ENCODE measurements around the gene RFC2. TPM values are rescaled to one million over a fixed set of nuclear protein-coding genes. Genes with fewer than 3 reads are reported as not detected.

Gene RFC2
- total RNA-seq, 2 experiments from 2014 or later: 52.5 to 55.9 TPM

- CTCF ChIA-PET: no interaction called here
- peaks cover 22% of the 10 kb centered on the region for H3K4me1 Mint-ChIP-seq
- no peak overlapping the region for H3K27ac Mint-ChIP-seq
- DNase-seq: no peak
- H3K36me3 Mint-ChIP-seq (ENCODE audit: low read depth): no peaks in the 10 kb centered on the region
- no peaks in the 10 kb centered on the region for H3K9me3 Mint-ChIP-seq
- peaks cover 42% of the 10 kb centered on the region for H3K27me3 Mint-ChIP-seq
- H3K4me3 Mint-ChIP-seq: peak overlapping the region; percentile 21
- POLR2A ChIA-PET: interaction anchor here (0.7 to 2.1 kb wide), 5 partner anchors 14 to 116 kb away, joined by 3 to 7 read pairs (median 3); partner anchors contain the start of gene EIF4H
These were observed 35.7 kb upstream of the RFC2 start for GRCh38 chr7:74289659-74290552.

- Mint-ChIP-seq H3K9me3 (no peaks in the 10 kb centered on the region), H3K27ac (no peak within 1 kb of the TSS), H3K27me3 (peaks cover 38% of the 10 kb centered on the region), H3K36me3 (ENCODE audit: low read depth) (no peaks in the 10 kb centered on the region), H3K4me3 (peak within 1 kb of the TSS; percentile 71), H3K4me1 (peaks cover 22% of the 10 kb centered on the region)
- ChIA-PET CTCF (interaction anchor here (1.9 kb wide), 1 partner anchor 13 kb away, joined by 6 read pairs; no protein-coding TSS in a partner anchor), POLR2A (interaction anchor here (0.8 to 2.1 kb wide), 5 partner anchors 10 to 52 kb away, joined by 3 to 7 read pairs (median 4); partner anchors contain the start of gene RFC2)
- DNase-seq: peak; percentile 81
These were observed 34.9 kb upstream of the RFC2 start, which contains the start of gene CLIP2 for GRCh38 chr7:74289018-74289658. Gene CLIP2 (plus strand): TSS chr7:74289407. CDS start chr7:74317547, 28,140 bp downstream.

GRCh38 chr7:74288034-74288881 is 34.1 kb upstream of the RFC2 start:
- POLR2A ChIA-PET: interaction anchor here (0.8 to 2.1 kb wide), 5 partner anchors 9 to 51 kb away, joined by 3 to 7 read pairs (median 4); partner anchors contain the start of gene RFC2
- Mint-ChIP-seq H3K27me3 (peaks cover 36% of the 10 kb centered on the region), H3K4me1 (peaks cover 18% of the 10 kb centered on the region)

GRCh38 chr7:74287303-74288033 is 33.3 kb upstream of the RFC2 start:
- POLR2A ChIA-PET: interaction anchor here (1.3 to 2.1 kb wide), 3 partner anchors 8 to 33 kb away, joined by 4 to 7 read pairs (median 4); partner anchors contain the start of gene RFC2
- no peaks in the 10 kb centered on the region for H3K36me3 Mint-ChIP-seq (ENCODE audit: low read depth)
- H3K27me3 Mint-ChIP-seq: peaks cover 35% of the 10 kb centered on the region
- H3K4me1 Mint-ChIP-seq: peaks cover 17% of the 10 kb centered on the region
- no peaks in the 10 kb centered on the region for H3K9me3 Mint-ChIP-seq
- DNase-seq: no peak
- no peak overlapping the region for H3K4me3 Mint-ChIP-seq
- H3K27ac Mint-ChIP-seq: no peak overlapping the region
- CTCF ChIA-PET: interaction anchor here (0.7 to 1.9 kb wide), 5 partner anchors 12 to 113 kb away, joined by 3 to 6 read pairs (median 4); no protein-coding TSS in a partner anchor

More at GRCh38 chr7:74288034-74288881, 34.1 kb upstream of the RFC2 start:
- Mint-ChIP-seq H3K9me3 (no peaks in the 10 kb centered on the region), H3K4me3 (peak overlapping the region; percentile 71), H3K36me3 (ENCODE audit: low read depth) (no peaks in the 10 kb centered on the region), H3K27ac (no peak overlapping the region)
- CTCF ChIA-PET: interaction anchor here (0.9 to 1.9 kb wide), 4 partner anchors 13 to 81 kb away, joined by 3 to 6 read pairs (median 4); no protein-coding TSS in a partner anchor
- DNase-seq: no peak

DNA sequence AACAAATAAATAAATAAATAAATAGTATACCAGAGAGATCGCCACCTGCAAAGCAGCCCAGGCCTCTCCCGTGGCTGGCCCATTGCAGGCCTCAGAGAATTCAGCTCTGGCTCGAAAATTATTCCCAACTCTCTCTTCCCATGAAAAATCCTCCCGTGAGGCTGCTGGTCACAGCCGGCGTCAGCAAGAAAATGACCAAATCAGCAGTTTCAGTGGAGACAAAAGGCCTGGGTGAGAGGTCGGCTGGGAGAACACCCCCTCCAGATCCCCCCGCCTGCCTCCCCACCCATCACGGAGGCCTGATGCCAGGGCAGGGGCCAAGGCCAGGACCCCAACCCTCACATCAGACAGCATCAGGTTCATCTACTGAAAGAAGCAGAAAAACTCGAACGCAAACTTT is 31.9 kb upstream of the RFC2 start:
- Mint-ChIP-seq H3K27ac (no peak overlapping the region), H3K36me3 (ENCODE audit: low read depth) (no peaks in the 10 kb centered on the region), H3K4me3 (no peak overlapping the region), H3K4me1 (peaks cover 17% of the 10 kb centered on the region), H3K27me3 (peaks cover 26% of the 10 kb centered on the region), H3K9me3 (no peaks in the 10 kb centered on the region)
- DNase-seq: no peak
- ChIA-PET CTCF (interaction anchor here (2.2 kb wide), 1 partner anchor 80 kb away, joined by 7 read pairs; no protein-coding TSS in a partner anchor), POLR2A (no interaction called here)

GRCh38 chr7:74284781-74285259 is 30.6 kb upstream of the RFC2 start:
- Mint-ChIP-seq H3K4me1 (peaks cover 13% of the 10 kb centered on the region), H3K36me3 (ENCODE audit: low read depth) (no peaks in the 10 kb centered on the region), H3K9me3 (no peaks in the 10 kb centered on the region), H3K27ac (no peak overlapping the region), H3K4me3 (no peak overlapping the region), H3K27me3 (peaks cover 19% of the 10 kb centered on the region)
- DNase-seq: no peak
- POLR2A ChIA-PET: no interaction called here
- CTCF ChIA-PET: interaction anchor here (0.5 to 2.2 kb wide), 3 partner anchors 12 to 115 kb away, joined by 3 to 7 read pairs (median 4); no protein-coding TSS in a partner anchor

DNA sequence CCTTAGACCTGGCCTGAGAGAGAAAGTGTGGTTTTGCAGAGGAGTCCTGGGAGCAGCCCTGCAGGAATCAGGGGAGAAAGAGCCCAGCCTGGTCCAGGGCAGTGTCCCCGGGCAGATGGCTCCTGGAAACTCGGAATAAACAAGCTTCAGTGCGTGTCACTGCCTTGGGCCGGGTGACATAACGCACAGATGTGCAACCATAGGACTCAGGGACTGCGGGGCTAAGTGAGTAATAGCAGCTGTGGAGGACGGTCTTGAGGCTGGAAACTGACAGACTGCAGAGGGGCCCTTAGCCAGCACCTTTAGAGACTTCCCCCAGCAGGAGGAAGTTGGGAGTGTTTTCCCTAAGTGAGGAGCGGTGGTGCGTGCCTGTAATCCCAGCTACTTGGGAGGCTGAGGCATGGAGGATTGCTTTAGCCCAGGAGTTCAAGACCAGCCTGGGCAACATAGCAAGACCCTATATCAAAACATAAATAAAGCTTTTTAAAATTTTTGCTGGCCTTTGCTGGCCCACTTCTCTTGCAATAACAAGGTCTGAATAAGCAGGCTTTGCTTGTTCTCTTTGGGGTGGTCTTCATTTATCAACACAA is 29.8 kb upstream of the RFC2 start:
- no peaks in the 10 kb centered on the region for H3K9me3 Mint-ChIP-seq
- H3K4me1 Mint-ChIP-seq: peaks cover 14% of the 10 kb centered on the region
- peaks cover 19% of the 10 kb centered on the region for H3K27me3 Mint-ChIP-seq
- CTCF ChIA-PET: interaction anchor here (2.2 kb wide), 1 partner anchor 77 kb away, joined by 7 read pairs; no protein-coding TSS in a partner anchor
- H3K36me3 Mint-ChIP-seq (ENCODE audit: low read depth): no peaks in the 10 kb centered on the region
- no peak overlapping the region for H3K27ac Mint-ChIP-seq
- POLR2A ChIA-PET: no interaction called here
- no peak overlapping the region for H3K4me3 Mint-ChIP-seq
- DNase-seq: no peak

DNA sequence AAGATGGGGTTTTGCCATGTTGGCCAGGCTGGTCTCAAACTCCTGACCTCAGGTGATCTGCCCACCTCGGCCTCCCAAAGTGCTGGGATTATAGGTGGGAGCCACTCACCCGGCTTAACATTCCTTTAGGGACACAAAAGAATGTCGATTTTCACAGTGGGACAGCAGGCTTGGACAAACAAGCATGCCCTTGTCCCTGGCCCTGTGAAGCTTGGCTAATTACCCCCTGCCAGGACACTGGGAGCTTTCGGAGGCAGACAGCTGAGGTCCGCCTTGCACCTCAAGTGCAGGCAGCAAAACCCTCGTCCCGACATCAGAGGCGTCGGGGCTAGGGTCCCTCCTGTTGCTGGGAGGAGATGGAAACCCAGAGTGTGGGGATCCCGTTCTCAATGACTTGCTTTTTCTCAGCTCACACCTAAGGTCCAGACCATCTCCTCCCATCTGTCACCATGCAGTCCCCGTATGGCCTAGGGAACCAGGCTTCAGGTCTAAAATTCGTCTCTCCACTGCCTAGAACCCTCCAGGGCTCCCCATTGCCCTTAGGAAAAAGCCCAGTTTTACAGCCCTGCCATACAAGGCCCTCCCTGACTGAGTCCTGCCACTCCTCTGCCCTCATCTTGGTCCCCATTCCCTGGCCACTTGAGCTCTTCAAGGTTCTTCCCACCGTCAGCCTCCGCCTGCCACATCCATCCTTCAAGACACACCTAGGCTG is 28.7 kb upstream of the RFC2 start:
- Mint-ChIP-seq H3K27me3 (peaks cover 12% of the 10 kb centered on the region), H3K4me3 (no peak overlapping the region), H3K9me3 (no peaks in the 10 kb centered on the region), H3K4me1 (peaks cover 4% of the 10 kb centered on the region), H3K27ac (no peak overlapping the region), H3K36me3 (ENCODE audit: low read depth) (no peaks in the 10 kb centered on the region)
- ChIA-PET POLR2A (no interaction called here), CTCF (no interaction called here)
- DNase-seq: no peak

- DNase-seq: no peak
- no peak overlapping the region for H3K27ac Mint-ChIP-seq
- CTCF ChIA-PET: interaction anchor here (0.9 kb wide), 1 partner anchor 120 kb away, joined by 3 read pairs; no protein-coding TSS in a partner anchor
- H3K4me1 Mint-ChIP-seq: peaks cover 4% of the 10 kb centered on the region
- no peaks in the 10 kb centered on the region for H3K9me3 Mint-ChIP-seq
- no peaks in the 10 kb centered on the region for H3K36me3 Mint-ChIP-seq (ENCODE audit: low read depth)
- H3K4me3 Mint-ChIP-seq: no peak overlapping the region
- POLR2A ChIA-PET: no interaction called here
- H3K27me3 Mint-ChIP-seq: peaks cover 7% of the 10 kb centered on the region
These were observed 26.8 kb upstream of the RFC2 start for GRCh38 chr7:74280985-74281384.

DNA sequence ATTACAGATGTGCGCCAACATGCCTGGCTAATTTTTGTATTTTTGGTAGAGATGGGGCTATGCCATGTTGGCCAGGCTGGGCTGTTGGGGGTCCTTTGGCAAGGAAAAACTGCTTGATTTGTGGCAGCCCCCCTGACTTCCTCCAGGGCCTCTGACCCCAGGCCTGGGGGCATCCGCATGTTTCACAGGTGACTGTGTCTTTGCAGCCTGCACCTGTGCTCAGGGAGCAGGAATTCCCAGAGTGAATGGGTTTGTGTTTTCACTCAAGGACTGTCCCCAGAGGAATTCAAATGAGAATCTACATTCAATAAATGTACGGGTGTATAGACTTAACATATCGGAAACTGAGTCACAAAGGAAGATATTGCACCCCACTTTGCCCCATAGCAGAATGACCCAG is 23.4 kb upstream of the RFC2 start:
- H3K4me1 Mint-ChIP-seq: peaks cover 7% of the 10 kb centered on the region
- no peaks in the 10 kb centered on the region for H3K9me3 Mint-ChIP-seq
- peaks cover 5% of the 10 kb centered on the region for H3K27me3 Mint-ChIP-seq
- H3K36me3 Mint-ChIP-seq (ENCODE audit: low read depth): no peaks in the 10 kb centered on the region
- H3K4me3 Mint-ChIP-seq: no peak overlapping the region
- no peak for DNase-seq
- H3K27ac Mint-ChIP-seq: no peak overlapping the region
- CTCF ChIA-PET: no interaction called here
- POLR2A ChIA-PET: no interaction called here

- peaks cover 20% of the 10 kb centered on the region for H3K4me1 Mint-ChIP-seq
- ChIA-PET POLR2A (interaction anchor here (1.0 kb wide), 1 partner anchor 13 kb away, joined by 3 read pairs; the partner anchor contains the start of gene CLIP2), CTCF (interaction anchor here (1.0 to 2.0 kb wide), 5 partner anchors 11 to 125 kb away, joined by 3 to 7 read pairs (median 6); partner anchors contain the start of gene RFC2)
- no peak overlapping the region for H3K27ac Mint-ChIP-seq
- no peaks in the 10 kb centered on the region for H3K36me3 Mint-ChIP-seq (ENCODE audit: low read depth)
- H3K9me3 Mint-ChIP-seq: no peaks in the 10 kb centered on the region
- peaks cover 5% of the 10 kb centered on the region for H3K27me3 Mint-ChIP-seq
- H3K4me3 Mint-ChIP-seq: no peak overlapping the region
- DNase-seq: no peak
These were observed 21.2 kb upstream of the RFC2 start for GRCh38 chr7:74275401-74275881.

All from activated CD4-positive, alpha-beta memory T cell treated with anti-CD3 and anti-CD28 coated beads, Interleukin-2, amount 10 ng/mL, durations not matched to agents 7 days and 5 days (primary cell).